GM13977 (cell line): Measurements from ENCODE around the gene PARD3B.

Source experiments
- DNase-seq: peaks from one replicate; pipeline ENCODE4 v3.0.0; 2012; ENCODE audit warnings: low spot score
- in situ Hi-C: fragments of 300-500 bp; cut with MboI; formaldehyde crosslinking; loops from one replicate; pipeline ENCODE4 v1.12.0; 2022; ENCODE audit warnings: low sequenced_read_pairs, low pct_unique_long_range_greater_than_20kb, mixed read lengths, inconsistent platforms; ENCODE audit not compliant: unreplicated experiment
- TF ChIP-seq, protein P1 (sequence below): IDR thresholded peaks from 2 replicates; pipeline ENCODE4 v1.5.1; 2012; ENCODE audit warnings: mild to moderate bottlenecking, control low read depth; ENCODE audit not compliant: insufficient read depth; ENCODE audit errors: extremely low read depth, missing control alignments

The PARD3B gene

DNA sequence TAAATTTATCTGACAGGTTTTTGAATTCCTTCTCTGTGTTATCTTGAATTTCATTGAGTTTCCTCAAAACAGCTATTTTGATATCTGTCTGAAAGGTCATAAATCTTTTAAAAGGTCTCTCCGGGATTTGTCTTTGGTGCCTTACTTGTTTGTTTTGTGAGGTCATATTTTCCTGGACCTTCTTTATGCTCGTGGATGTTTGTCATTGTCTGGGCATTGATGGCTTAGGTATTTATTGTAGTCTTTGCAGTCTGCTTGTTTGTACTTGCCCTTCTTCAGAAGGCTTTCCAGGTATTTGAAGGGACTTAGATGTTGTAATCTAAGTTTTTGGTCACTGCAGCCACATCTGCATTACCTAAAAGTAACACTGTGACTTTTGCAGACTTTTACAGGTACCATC lies 355.2 kb downstream of the PARD3B start:
- in situ Hi-C loops: no loop called here
- TF ChIP-seq, protein P1, sequence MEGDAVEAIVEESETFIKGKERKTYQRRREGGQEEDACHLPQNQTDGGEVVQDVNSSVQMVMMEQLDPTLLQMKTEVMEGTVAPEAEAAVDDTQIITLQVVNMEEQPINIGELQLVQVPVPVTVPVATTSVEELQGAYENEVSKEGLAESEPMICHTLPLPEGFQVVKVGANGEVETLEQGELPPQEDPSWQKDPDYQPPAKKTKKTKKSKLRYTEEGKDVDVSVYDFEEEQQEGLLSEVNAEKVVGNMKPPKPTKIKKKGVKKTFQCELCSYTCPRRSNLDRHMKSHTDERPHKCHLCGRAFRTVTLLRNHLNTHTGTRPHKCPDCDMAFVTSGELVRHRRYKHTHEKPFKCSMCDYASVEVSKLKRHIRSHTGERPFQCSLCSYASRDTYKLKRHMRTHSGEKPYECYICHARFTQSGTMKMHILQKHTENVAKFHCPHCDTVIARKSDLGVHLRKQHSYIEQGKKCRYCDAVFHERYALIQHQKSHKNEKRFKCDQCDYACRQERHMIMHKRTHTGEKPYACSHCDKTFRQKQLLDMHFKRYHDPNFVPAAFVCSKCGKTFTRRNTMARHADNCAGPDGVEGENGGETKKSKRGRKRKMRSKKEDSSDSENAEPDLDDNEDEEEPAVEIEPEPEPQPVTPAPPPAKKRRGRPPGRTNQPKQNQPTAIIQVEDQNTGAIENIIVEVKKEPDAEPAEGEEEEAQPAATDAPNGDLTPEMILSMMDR: no peak
- no peak for DNase-seq

GRCh38 chr2:204900910-204901309 lies 355.6 kb downstream of the PARD3B start:
- DNase-seq: no peak
- in situ Hi-C loops: no loop called here
- TF ChIP-seq, protein P1: no peak

- in situ Hi-C loops: no loop called here
- TF ChIP-seq, protein P1: no peak
- no peak for DNase-seq
These were observed 356.3 kb downstream of the PARD3B start for GRCh38 chr2:204901591-204901990.

DNA sequence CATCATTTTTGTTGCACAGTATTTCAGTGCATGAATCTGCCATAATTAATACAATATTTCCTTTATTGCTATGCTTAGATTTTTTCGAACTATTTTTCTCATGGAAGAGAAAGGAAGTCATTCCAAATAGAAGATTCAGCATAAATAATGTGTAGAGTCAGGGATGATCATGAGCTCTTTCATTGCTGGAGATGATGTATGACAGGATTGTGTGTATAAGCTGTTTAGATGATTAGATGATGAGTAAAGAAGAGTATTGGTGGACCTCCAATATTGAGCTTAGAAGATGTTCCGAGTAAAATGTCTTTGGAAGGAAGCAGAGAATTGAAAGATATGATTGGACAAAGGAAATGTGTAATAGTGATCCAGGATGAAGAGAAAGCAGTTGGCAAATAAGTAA lies 364.5 kb downstream of the PARD3B start:
- in situ Hi-C loops: no loop called here
- DNase-seq: no peak
- TF ChIP-seq, protein P1: no peak

- TF ChIP-seq, protein P1: no peak
- no peak for DNase-seq
These were observed 368.0 kb downstream of the PARD3B start for GRCh38 chr2:204913312-204913711.

DNA sequence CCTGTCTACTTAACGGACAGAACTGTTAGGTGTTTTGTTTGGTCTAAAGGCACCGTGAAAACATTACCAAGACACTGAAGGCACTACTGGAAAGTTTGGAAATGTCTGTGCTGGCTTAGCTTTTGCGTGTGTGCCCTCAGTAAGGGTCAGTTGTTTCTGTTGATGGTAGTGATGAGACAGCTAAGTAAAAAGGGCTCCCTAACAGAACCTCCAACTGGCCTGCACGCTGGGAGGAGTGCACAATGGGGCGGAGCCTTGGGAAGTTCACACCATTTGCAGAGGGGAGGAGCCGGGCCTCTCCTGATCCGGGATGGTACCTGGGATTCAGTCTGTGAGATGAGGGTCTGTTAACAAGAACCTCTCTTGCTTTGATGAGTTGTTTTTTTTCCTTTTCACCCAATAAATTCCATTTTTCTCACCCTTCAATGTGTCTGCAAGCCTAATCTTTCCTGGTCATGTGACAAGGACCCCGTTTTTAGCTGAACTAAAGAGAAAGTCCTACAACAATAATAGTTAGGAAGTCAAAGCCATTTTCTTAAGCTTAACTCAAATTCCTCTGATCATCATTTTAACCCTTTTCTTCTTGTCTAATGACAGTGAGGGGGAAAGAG lies 368.7 kb downstream of the PARD3B start:
- DNase-seq: no peak
- in situ Hi-C loops: no loop called here
- TF ChIP-seq, protein P1: no peak

More at GRCh38 chr2:204913312-204913711, 368.0 kb downstream of the PARD3B start:
- in situ Hi-C loops: no loop called here
